Measurements from ENCODE around the gene GAL3ST2.

- no peak for TF ChIP-seq CTCF (IDR thresholded peaks at IDR 0.05)
- TF ChIP-seq POLR2A (IDR thresholded peaks at IDR 0.05), result no peak
- no peak for TF ChIP-seq POLR2AphosphoS5 (IDR thresholded peaks at IDR 0.05)
- no peak for TF ChIP-seq EP300 (IDR thresholded peaks at IDR 0.05; ENCODE audit: low read depth)
Observed at GRCh38 chr2:241770936-241771285, 5.7 kb upstream of the GAL3ST2 start.
